GM21737 (cell line): ENCODE data around the gene C9orf85.
"Not testable (repeated sequence)": the region's sequence is repeated elsewhere in the genome, so short reads cannot be mapped to it uniquely, and the experiment has no call there.

Experiments used
- ATAC-seq: cut with Tn5 transposase; IDR thresholded peaks from one replicate; pipeline ENCODE4 v1.9.1; 2021; ENCODE audit warnings: mild to moderate bottlenecking, moderate library complexity; ENCODE audit not compliant: unreplicated experiment

C9orf85 gene

GRCh38 chr9:71987471-71988371, 76.3 kb downstream of the C9orf85 start:
- no peak for ATAC-seq

GRCh38 chr9:71990466-71990865, 79.0 kb downstream of the C9orf85 start:
- no peak for ATAC-seq

DNA sequence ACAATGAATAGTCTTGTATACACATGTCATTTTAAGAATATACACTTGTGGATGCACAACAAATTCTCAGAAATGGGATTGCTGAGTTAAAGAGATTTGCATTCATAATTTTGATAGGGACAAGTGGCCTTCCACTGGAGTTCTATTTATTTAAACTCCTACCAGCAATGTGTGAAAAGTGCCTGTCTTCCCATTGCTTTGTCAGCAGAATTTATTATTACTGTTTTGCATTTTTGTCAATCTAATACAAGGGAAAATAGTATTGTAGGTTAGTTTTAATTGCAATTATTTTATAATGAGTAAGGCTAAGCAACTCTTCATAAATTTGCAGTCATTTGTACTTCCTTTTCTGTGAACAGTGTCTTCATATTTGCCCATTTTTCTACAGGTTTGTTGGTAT, 94.0 kb downstream of the C9orf85 start:
- no peak for ATAC-seq

DNA sequence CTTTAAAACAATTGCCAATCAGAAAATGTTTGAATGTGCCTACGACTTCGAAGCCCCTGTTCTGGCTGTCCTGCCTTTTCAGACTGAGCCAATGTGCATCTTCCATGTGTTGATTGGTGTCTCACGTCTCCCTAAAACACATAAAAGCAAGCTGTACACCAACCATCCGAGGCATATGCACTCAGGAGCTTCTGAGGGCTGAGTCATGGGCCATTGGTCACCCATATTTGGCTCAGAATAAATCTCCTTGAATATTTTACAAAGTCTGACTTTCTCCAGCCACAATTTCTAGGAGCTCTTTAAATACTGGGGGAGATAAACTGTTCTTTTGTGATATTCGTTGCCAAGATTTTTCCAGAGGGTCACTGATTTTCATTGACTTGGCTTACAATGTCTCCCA, 95.1 kb downstream of the C9orf85 start:
- no peak for ATAC-seq

- ATAC-seq, result not testable (repeated sequence)
These were observed 96.3 kb downstream of the C9orf85 start for GRCh38 chr9:72007726-72008125.

DNA sequence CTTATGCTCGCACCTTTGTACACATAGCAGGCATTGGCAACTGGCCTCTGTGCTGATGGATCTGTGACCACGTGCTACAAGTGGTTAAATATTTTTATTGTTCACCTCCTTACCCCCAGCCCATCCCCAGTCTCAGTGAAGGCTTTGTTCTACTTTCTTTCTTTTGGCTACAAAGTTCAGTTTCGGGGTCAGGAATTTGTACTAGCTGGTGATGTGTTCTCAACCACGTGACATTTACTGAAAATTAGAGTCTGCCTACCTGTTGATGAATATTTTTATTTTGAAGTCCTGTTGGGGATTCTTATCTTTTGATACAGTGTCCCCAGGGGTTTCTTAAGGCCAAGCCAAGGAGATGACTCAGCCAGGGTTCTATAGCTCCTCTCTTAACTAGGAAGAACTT, 101.2 kb downstream of the C9orf85 start:
- no peak for ATAC-seq

DNA sequence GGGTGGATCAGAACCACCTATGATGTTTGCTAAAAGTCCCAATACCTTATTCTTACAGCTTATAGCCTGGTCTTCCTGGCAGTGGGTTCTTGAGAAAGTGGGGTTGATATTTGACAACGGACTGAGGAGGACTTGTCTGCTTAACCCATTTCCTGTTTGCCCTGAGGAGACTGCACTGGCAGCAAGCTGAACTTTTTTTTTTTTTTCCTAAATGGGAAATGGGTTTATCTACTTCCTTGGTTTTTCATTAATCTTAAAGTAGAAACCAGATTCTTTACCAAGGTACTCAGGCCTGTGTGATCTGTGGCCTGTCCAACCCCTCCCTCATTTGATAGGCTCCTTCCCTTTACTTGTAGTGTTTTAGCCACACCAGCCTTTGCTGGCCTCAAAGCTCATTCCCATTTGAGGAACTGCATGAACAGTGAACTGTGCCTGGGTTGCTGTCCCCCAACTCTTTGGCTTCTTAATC, 101.9 kb downstream of the C9orf85 start:
- no peak for ATAC-seq

- no peak for ATAC-seq
These were observed 111.4 kb downstream of the C9orf85 start for GRCh38 chr9:72022841-72023240.
